ENCODE measurements around the gene SNAP23.

The SNAP23 gene

GRCh38 chr15:42495361-42496212 is at the start of gene SNAP23:
SNAP23 (plus strand) TSS chr15:42495634; CDS start chr15:42511847, 16,213 bp downstream.
- CTCF ChIA-PET = interaction anchor here (0.6 kb wide), 1 partner anchor 556 kb away, joined by 5 read pairs; no protein-coding TSS in a partner anchor
- H3K27ac ChIP-seq = peak within 1 kb of the TSS; percentile 79
- DNase-seq (ENCODE audit: low spot score) = peak; percentile 97
- no peak for TF ChIP-seq CTCF (conservative IDR thresholded peaks at IDR 0.05; ENCODE audit: low read depth)
- POLR2A ChIA-PET (ENCODE audit: low non-redundant PET) = no interaction called here

GRCh38 chr15:42447599-42447998 is 47.8 kb upstream of the SNAP23 start:
- ChIA-PET POLR2A (ENCODE audit: low non-redundant PET) (no interaction called here), CTCF (no interaction called here)
- no peak overlapping the region for H3K27ac ChIP-seq
- DNase-seq (ENCODE audit: low spot score) = no peak
- TF ChIP-seq CTCF (conservative IDR thresholded peaks at IDR 0.05; ENCODE audit: low read depth) = no peak

GRCh38 chr15:42448281-42448680 is 47.2 kb upstream of the SNAP23 start:
- TF ChIP-seq CTCF (conservative IDR thresholded peaks at IDR 0.05; ENCODE audit: low read depth) = no peak
- ChIA-PET POLR2A (ENCODE audit: low non-redundant PET) (no interaction called here), CTCF (no interaction called here)
- no peak for DNase-seq (ENCODE audit: low spot score)
- no peak overlapping the region for H3K27ac ChIP-seq

- POLR2A ChIA-PET (ENCODE audit: low non-redundant PET) = no interaction called here
- TF ChIP-seq CTCF (conservative IDR thresholded peaks at IDR 0.05; ENCODE audit: low read depth) = no peak
- no peak overlapping the region for H3K27ac ChIP-seq
- CTCF ChIA-PET = interaction anchor here (0.6 to 1.1 kb wide), 3 partner anchors 16 to 1979 kb away, joined by 3 to 4 read pairs (median 3); no protein-coding TSS in a partner anchor
- no peak for DNase-seq (ENCODE audit: low spot score)
Measured at GRCh38 chr15:42449770-42450424, 45.5 kb upstream of the SNAP23 start.

- POLR2A ChIA-PET (ENCODE audit: low non-redundant PET) = no interaction called here
- TF ChIP-seq CTCF (conservative IDR thresholded peaks at IDR 0.05; ENCODE audit: low read depth) = no peak
- H3K27ac ChIP-seq = no peak overlapping the region
- CTCF ChIA-PET = interaction anchor here (0.7 to 1.1 kb wide), 2 partner anchors 17 to 21 kb away, joined by 3 to 4 read pairs; no protein-coding TSS in a partner anchor
- no peak for DNase-seq (ENCODE audit: low spot score)
Measured at GRCh38 chr15:42450425-42450790, 45.0 kb upstream of the SNAP23 start.

GRCh38 chr15:42453826-42454225 is 41.6 kb upstream of the SNAP23 start:
- TF ChIP-seq CTCF (conservative IDR thresholded peaks at IDR 0.05; ENCODE audit: low read depth) = no peak
- ChIA-PET CTCF (no interaction called here), POLR2A (ENCODE audit: low non-redundant PET) (no interaction called here)
- H3K27ac ChIP-seq = no peak overlapping the region
- no peak for DNase-seq (ENCODE audit: low spot score)
